Amygdala (tissue), 56 donors: Measurements from ENCODE around the gene NDUFAF3.

Experiments used
- DNase-seq, 56 donors: peaks; one replicate each; lab custom pipeline; 2025; lab: John Stamatoyannopoulos, UW

Gene NDUFAF3, protein sequence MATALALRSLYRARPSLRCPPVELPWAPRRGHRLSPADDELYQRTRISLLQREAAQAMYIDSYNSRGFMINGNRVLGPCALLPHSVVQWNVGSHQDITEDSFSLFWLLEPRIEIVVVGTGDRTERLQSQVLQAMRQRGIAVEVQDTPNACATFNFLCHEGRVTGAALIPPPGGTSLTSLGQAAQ

DNA sequence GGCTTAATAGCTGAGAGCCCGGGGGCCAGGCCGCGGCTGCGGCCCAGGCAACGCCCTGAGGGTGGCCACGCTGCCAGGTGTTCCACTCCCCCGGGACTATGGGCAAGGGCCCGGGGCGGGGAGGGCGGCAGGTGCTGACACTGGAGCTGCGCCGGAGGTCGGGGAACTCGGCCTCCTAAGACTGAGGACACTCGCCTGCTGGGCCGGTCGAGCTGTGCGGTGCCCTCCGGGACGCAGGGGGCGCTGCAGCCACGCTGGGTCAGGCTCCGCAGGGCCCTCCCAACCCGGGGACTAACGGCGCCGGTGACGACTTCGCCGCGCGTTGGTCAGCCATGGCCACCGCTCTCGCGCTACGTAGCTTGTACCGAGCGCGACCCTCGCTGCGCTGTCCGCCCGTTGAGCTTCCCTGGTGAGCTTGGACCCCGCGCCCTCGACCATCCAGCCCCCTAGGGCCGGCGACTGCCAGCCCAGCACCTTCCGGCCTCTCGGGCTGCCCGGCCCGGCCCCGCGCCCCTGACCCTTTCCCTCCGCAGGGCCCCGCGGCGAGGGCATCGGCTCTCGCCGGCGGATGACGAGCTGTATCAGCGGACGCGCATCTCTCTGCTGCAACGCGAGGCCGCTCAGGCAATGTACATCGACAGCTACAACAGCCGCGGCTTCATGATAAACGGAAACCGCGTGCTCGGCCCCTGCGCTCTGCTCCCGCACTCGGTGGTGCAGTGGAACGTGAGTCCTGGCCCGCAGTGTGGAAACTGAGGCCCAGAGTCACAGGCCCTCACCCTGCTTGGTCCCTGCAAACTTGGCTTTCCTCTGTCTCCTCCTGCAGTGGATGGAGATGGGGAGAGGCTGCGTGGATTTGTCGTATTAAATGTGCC lies at the start of gene NDUFAF3:
Gene NDUFAF3 (plus strand): TSS at position 309 of the 875 bp plus-strand sequence. CDS start 24 bp downstream, at position 333.
- DNase-seq: peak in 55 of 56 donors; percentile 39 to 94 (median 83)

DNA sequence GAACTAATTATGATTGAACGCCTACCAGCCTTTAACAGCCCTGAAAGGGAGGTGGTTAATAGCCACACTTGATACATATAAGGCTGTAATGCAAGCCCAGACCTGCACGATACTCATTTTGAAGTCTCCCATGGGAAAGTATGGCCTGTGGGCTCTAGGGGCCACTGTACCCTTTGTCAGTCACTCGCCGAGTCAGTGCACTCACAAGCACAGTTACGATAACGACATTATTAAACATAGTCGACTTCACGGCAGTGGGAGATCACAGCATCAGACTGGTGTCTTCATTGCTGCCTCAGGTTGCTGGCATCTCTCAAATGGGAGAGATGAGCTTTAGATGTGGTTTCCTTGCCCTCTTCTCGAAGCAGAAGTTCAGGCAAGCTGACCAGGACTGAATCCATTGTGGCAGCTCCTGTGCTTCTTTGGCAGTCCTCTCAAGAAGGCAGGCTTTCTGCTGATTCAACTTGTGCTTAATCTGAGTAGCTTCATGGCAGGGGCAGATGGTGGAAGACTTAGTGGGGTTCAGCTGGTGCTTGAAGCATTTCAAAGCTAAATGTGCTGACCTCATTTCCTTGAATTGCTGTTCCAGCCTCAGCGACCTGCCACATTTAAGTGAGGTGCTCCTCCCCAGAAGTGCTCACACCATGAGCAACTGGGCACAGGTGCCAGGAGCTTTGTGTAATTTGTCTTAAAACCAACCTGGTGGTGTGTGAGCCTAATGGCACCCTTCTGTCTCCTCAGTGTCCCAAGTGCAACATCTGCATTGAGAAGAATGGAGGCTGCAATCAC lies 47.7 kb upstream of the NDUFAF3 start:
- DNase-seq: no peak

DNA sequence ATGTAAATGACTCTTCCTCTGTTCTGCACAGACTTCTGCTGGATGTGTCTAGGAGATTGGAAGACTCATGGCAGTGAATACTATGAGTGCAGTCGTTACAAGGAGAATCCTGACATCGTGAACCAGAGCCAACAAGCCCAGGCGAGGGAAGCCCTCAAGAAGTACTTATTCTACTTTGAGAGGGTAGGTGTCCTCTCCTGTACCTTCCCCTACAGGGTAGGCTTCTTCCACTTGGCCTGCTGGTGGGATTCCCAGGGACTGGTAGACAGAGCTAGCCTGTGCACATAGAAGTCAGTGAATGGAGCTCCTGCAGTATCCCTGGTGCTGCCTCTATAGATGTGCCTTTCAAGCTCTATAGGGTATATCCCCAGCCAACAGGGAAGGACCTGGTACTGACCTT lies 42.5 kb upstream of the NDUFAF3 start:
- no peak for DNase-seq

DNA sequence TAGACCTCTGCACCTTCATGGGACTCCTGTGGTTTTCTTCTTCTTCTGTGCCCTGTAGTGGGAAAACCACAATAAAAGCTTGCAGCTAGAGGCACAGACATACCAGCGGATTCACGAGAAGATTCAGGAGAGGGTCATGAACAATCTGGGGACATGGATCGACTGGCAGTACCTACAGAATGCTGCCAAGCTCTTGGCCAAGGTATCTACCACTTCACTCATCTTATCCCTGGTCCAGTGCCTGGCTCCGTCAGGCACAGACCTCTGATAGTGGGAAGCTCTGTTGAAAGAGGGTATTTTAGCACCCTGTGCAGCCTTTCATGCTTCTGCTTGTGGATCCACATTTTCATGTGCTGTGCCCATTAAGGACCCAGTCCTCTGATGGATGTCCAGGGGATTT lies 41.6 kb upstream of the NDUFAF3 start:
- DNase-seq: no peak

DNA sequence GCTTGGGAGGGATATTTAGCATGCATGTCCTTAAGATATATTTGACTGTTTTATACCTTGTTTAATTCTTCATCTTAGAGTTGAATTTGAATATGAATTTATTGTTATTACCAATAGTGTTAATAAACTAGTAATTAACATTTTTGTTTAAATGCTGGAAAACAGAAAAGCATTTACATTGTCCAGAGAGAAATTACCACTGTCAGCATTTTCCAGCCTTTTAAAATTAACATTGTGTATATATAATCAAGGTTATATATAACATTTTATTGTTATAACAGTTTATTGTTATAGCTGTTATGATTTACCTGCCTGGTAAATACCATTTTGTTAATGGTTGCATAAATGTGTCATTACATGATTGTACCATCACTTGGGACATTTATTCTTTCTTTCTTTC lies 39.9 kb upstream of the NDUFAF3 start:
- no peak for DNase-seq

DNA sequence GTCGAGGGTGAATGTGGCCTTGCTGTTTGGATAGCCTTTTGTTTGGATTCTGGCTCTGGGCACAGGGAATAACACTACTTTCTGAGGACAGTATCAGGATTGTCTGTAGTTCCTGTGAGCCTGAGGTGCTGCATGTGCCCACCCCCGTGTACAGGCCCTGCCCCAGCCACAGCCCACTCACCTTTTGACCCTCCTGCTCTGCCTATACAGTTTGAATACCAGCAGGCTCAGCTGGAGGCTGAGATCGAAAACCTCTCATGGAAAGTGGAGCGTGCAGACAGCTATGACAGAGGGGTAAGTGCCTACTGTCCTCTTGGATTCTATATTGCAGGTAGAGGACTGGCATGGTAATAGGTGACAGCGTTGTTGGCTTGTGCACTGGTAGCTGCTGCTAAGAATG lies 39.2 kb upstream of the NDUFAF3 start:
- DNase-seq: no peak

DNA sequence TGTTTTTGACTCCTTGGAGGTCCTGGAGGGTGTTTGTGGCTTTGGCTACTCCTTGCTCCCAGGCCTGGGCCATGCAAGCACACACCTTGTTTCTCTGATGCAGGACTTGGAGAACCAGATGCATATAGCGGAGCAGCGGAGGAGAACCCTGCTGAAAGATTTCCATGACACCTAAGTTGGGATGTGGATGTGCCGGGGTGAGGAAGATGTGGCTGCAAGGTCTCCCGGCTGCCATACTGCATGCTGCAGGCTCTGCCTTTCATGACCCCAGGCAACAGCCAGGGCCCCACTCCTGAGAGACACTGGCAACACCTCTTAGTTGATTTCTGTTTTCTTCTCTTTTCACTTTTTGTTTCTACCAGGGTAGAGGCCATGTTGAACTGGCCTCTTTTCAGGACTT lies 38.8 kb upstream of the NDUFAF3 start:
- DNase-seq: no peak

DNA sequence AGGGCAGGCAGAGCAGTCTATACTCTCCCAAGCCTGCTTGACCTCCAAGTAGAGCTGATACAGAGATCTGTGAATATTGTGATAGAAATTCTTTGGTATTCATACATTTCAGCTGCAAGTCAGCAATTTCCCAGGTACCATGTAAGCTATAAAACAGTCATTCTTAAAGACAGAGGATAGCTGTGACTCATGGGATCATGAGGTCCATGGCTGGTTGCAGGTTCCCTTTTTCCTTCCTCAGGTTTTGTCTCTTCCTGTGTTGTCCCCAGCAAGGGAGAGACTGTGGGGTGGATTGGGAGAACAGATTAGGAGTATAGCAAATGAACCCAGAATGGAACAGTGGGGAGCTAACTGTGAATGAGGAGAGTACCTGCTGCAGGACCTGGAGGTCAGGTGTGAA lies 37.3 kb upstream of the NDUFAF3 start:
- no peak for DNase-seq

DNA sequence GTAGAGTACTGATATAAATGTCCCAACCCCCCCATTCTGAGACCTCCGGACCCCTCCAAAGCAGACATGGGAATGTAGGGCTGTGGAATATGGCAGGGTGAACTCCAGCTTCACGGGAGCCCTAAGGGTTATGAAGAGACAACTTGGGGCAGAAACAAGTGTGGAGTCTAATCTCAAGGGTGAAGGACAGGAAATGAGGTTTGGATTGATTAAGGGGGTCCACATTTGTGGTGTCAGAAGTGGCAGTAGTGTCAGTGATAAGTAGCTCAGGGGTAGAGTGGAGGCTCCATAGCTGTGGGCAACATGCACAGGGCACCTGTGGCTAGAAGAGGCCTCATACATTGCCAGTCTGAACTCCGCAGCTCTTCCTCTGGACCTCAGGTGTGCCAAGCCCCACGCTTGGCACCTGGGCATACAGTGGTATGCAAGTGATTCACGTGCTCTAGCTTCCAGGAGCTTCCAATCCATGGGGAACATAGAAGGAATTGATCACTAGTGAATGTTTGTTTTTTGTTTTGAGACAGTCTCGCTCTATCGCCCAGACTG lies 36.0 kb upstream of the NDUFAF3 start:
- no peak for DNase-seq

DNA sequence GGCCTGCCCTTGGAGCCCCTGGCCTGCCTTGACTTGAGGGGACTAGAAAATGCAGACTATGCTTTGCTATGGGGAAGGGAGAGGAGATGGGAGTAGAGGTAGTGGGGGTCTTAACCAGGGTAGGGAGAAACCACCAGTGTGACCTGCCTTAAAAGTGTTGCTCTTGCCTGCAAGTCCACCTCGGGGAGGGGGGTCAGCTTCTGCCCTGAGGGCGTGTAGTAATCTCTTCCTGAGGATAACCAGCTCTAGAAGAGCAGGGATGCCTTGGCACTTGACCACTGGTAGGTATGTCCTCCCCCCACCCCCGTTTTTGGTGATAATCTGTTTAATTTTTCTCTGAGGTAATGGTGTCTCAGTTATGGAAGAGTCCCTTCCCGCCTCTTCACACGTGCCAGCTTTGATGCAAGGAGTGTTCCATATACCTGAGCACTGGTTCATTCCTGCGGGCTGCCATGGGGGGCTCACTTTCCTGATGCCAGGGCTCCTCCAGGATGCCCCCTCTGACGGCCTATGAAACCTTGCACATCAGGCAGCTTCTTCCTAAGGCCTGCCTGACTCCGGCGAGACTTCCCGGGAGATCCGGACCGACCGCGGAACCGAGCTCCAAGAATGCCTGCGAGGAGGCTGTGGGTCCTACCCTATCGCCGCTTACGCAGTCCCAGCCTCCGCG lies 32.7 kb upstream of the NDUFAF3 start:
- no peak for DNase-seq

DNA sequence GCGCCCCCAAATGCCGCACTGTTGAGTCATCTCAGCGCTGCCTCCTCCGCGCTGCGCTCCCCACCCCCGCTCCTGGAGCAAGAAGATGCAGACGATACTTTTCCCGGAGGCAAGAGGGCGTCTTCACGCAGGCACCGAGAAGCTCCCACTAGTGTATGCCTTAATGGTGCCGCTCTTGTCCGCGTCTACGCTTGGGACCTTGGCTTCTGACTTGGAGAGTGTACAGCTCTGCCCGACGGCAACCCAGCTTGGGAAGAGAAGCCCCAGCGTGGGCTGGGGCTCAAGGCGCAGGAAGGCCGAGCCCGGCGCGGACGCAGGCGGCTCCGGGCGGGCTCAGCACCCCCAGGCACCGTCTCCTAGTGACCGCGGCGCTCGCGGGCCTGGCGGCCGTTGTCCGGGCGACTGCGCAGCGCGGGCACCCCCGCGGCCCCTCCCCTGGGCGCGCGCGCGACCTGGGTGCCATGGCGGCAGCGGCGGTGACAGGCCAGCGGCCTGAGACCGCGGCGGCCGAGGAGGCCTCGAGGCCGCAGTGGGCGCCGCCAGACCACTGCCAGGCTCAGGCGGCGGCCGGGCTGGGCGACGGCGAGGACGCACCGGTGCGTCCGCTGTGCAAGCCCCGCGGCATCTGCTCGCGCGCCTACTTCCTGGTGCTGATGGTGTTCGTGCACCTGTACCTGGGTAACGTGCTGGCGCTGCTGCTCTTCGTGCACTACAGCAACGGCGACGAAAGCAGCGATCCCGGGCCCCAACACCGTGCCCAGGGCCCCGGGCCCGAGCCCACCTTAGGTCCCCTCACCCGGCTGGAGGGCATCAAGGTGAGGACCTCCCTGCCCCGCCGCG lies 31.9 kb upstream of the NDUFAF3 start, which contains the start of gene P4HTM:
Gene P4HTM (plus strand): TSS at position 446 of the 840 bp plus-strand sequence. CDS start 16 bp downstream, at position 462.
- DNase-seq: peak in 55 of 56 donors; percentile 34 to 93 (median 83)

DNA sequence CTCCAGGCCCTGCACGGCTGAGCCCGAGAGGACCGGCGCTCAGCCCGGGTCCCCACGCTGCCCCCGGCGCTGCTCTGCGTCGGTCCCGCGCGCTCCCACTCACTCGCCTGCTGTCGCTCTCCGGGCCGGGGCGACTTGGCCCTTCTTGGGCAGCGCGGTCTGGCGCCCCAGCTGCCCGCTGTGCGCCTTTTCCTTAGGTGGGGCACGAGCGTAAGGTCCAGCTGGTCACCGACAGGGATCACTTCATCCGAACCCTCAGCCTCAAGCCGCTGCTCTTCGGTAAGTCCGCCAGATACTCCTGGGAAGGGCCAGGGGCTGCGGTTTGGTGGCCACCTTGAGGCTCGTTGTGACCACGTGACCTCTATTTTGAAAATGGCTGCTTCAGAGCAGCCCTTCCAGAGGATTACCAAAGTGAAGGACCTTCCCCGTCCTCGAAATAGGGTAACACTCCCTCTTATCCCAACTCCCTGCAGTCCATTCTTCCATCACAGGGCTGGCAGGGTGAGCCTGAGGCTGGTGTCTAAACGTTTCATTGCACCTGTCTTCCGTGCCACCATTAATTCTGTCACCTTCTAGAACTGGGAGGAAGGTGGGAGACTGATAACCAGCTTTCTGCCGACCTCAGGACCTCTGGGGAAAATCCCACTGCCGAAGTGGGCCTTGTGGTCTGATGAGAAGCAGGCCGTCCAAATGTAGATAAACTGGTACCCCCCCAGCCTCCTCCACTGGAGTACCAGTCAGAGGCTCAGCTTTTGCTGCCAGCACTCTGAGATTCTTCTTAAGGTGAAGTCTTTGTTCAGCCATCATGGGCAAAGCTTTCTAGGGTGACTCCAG lies 31.1 kb upstream of the NDUFAF3 start:
- DNase-seq: peak in 11 of 56 donors; percentile 21 to 66 (median 37)

DNA sequence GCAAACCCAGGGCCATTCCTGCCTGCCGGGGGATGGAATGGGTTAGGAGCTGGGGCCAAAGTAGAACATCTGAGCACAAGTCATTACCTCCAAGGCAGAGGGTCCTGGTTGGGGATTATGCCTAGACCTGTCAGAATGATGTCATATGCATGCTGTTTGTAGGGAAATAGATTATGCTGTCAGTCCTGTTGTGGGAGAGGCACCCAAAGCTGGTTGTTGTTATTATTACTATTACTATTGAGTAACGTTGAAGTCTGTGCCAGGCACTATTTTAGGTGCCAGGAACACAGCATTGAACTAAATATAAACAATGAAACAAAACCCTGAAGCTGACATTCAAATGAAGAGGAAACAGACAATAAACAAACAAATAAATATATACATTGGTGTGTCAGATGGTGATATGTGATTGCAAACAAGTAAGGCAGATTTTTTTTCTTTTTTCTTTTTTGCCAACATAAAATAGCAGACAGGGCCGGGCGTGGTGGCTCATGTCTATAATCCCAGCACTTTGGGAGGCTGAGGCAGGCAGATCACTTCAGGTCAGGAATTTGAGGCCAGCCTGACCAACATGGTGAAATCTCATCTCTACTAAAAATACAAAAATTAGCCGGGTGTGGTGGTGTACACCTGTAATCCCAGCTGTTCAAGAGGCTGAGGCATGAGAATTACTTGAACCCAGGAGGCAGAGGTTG lies 29.9 kb upstream of the NDUFAF3 start:
- DNase-seq: no peak

DNA sequence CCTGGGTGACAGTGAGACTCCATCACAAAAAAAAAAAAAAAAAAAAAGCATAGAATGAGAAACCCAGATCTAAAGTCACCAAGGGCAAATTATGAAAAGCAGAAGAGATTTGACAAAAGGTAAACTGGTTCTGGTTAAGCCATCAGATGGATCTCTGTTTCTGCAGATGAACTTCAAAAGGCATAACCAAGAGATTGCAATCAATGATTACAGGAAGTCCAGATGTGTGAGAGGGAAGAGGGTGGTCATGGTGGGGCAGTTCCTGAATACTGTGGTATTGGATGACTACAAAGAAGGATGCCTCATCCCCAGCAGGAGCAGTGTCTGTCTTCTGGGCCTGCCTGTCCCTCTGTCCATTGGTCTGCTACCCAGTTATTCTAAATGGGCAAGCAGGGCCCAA lies 28.1 kb upstream of the NDUFAF3 start:
- DNase-seq: no peak

DNA sequence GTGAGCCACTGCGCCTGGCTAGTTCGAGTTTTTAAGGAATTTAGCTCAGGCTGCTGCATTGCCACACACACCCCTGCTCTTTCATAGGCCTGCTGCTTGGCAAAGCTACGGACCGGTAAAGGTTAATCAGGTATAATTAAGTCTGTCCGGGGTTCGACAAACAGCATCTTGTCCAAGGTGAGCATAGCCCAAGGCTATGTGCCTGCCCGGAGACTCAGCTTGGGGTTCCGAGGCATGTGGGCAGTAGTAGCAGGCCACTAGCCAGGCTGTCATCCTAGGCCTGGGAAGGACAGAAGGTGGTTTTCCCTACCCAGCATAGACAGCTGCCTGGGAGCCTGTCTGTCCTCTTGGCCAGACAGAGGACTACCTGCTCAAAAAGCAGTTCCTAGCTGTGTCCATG lies 25.3 kb upstream of the NDUFAF3 start:
- DNase-seq: no peak

DNA sequence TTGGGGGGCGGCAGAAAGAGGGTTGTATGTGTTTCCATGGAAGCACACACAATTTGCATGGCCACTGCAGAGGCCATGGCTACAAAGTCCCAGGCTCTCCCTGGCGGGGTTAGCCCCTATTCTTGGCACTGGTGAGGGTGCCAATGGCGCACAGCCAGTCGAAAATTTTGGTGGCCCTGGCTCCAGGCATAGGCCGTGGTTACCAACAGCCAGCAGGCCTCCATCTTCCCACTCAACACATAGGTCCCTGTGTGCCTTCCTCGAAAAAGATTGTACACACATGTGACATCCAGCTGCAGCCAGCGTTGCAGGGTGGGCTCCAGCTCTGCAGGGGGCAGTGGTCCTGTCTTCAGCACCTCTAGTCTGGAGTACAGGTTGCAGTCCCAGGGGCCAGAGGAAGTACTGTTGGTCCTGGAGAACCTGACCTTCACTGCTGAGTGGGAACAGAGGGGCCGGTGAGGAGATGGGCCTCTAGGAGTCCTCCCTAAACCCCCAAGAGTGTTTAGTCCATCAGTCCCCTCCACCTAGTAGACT lies 24.8 kb upstream of the NDUFAF3 start:
- no peak for DNase-seq
